Measurements from ENCODE around the gene LPXN. TPM values are rescaled to one million over a fixed set of nuclear protein-coding genes. Genes with fewer than 3 reads are reported as not detected.

LPXN gene
- total RNA-seq (2022; extraction: Qiagen RNA extraction; ENCODE audit: low read depth): 1.8 to 2.9 TPM (median 2.3 TPM) in 5 replicates

GRCh38 chr11:58575377-58576020, at the start of gene LPXN:
LPXN (minus strand) TSS chr11:58575856; CDS start chr11:58575772, 84 bp downstream.

GRCh38 chr11:58622344-58622743, 46.7 kb upstream of the LPXN start, which contains the start of gene CNTF:
CNTF (plus strand) TSS chr11:58622665; CDS start chr11:58622753, 88 bp downstream.

GRCh38 chr11:58578635-58579191, 3.1 kb upstream of the LPXN start, which contains the start of gene ZFP91:
ZFP91 (plus strand) TSS chr11:58579063; CDS start chr11:58579282, 219 bp downstream.

GRCh38 chr11:58508005-58508404, 67.7 kb downstream of the LPXN start, which contains the start of gene OR5B21:
OR5B21 (minus strand) TSS chr11:58508105; CDS start chr11:58508105, 0 bp downstream.

Other genes with a start within 250 kb of the LPXN start
- gene OR5B17, start 216.8 kb downstream of the LPXN start, total RNA-seq (2022; extraction: Qiagen RNA extraction; ENCODE audit: low read depth): not detected in 5 replicates
- not detected in 5 replicates for gene OR5B3, start 169.0 kb downstream of the LPXN start, total RNA-seq (2022; extraction: Qiagen RNA extraction; ENCODE audit: low read depth)
- not detected in 5 replicates for gene OR5B2, start 147.7 kb downstream of the LPXN start, total RNA-seq (2022; extraction: Qiagen RNA extraction; ENCODE audit: low read depth)
- gene OR5B12, start 133.6 kb downstream of the LPXN start, total RNA-seq (2022; extraction: Qiagen RNA extraction; ENCODE audit: low read depth): not detected in 5 replicates
- not detected in 5 replicates for gene OR5B21, start 67.8 kb downstream of the LPXN start, total RNA-seq (2022; extraction: Qiagen RNA extraction; ENCODE audit: low read depth)
- 31.0 to 43.3 TPM (median 39.4 TPM) in 5 replicates for gene ZFP91, start 3.2 kb upstream of the LPXN start, total RNA-seq (2022; extraction: Qiagen RNA extraction; ENCODE audit: low read depth)
- 1.0 to 1.5 TPM (median 1.3 TPM) in 5 replicates for gene CNTF, start 46.8 kb upstream of the LPXN start, total RNA-seq (2022; extraction: Qiagen RNA extraction; ENCODE audit: low read depth)
- gene GLYAT, start 156.1 kb upstream of the LPXN start, total RNA-seq (2022; extraction: Qiagen RNA extraction; ENCODE audit: low read depth): not detected in 5 replicates